Gastrocnemius medialis (tissue), 4 donors: ENCODE measurements around the gene SEPTIN6.

Experiments
- POLR2A ChIP-seq, 2 donors: fragments of 450-650 bp; IDR thresholded peaks; one replicate each; pipeline ENCODE4 v1.6.1; 2017; ENCODE audit warnings: antibody characterized with exemption in 2 of 2, mild to moderate bottlenecking in 2 of 2, moderate library complexity in 2 of 2
- TF ChIP-seq, protein P1 (sequence below), 5 experiments: fragments of 450-650 bp in 3 of 5; fragments of 200-600 bp in 2 of 5; sonication (generic) in 2 of 5; IDR thresholded peaks in 4 of 5; conservative IDR thresholded peaks in 1 of 5; 1 replicate in 4 of 5; 2 replicates in 1 of 5; pipeline ENCODE4 v1.5.1; 2016 to 2019; ENCODE audit warnings: antibody characterized with exemption in 5 of 5, mild to moderate bottlenecking in 3 of 5, moderate library complexity in 3 of 5

DNA sequence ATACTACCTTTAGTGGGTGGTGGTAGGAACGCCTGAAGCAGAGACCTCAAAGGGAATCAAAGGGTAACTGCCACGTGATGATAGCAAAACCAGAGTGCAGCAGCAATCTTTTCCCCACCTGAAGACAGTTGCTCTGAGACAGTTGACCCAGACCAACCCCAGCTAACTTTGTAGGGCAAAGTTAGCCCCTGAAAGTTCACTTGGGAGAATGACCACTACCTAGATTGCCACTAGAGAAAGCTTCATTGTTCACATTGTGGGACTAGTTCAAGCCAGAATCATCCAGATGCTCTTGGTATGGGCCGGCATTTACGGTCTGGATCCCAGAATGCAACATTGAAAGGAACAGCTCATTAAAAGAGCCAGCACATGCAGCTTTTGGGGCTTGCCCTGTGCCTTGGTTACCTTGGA lies 4.1 kb downstream of the SEPTIN6 start:
- TF ChIP-seq, protein P1, sequence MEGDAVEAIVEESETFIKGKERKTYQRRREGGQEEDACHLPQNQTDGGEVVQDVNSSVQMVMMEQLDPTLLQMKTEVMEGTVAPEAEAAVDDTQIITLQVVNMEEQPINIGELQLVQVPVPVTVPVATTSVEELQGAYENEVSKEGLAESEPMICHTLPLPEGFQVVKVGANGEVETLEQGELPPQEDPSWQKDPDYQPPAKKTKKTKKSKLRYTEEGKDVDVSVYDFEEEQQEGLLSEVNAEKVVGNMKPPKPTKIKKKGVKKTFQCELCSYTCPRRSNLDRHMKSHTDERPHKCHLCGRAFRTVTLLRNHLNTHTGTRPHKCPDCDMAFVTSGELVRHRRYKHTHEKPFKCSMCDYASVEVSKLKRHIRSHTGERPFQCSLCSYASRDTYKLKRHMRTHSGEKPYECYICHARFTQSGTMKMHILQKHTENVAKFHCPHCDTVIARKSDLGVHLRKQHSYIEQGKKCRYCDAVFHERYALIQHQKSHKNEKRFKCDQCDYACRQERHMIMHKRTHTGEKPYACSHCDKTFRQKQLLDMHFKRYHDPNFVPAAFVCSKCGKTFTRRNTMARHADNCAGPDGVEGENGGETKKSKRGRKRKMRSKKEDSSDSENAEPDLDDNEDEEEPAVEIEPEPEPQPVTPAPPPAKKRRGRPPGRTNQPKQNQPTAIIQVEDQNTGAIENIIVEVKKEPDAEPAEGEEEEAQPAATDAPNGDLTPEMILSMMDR (IDR thresholded peaks at IDR 0.05 in 4 of 5, conservative IDR thresholded peaks at IDR 0.05 in 1 of 5), result no peak
- no peak for TF ChIP-seq POLR2A (IDR thresholded peaks at IDR 0.05)
